Heart right ventricle (tissue), 16 donors: Measurements from ENCODE around the gene LHX3. TPM values are rescaled to one million over a fixed set of nuclear protein-coding genes. Genes with fewer than 3 reads are reported as not detected.

Experiments
- ATAC-seq, 8 donors: fragments of 200-7000 bp; cut with Tn5 transposase; one replicate each; pipeline ENCODE4 v1.9.1; 2020; ENCODE audit warnings: mild to moderate bottlenecking in 8 of 8, moderate library complexity in 8 of 8, moderate number of reproducible peaks in 1 of 8
- DNase-seq, 2 donors: peaks; one replicate each; pipeline ENCODE4 v3.0.0-alpha.2; 2020
- H3K27ac ChIP-seq, 10 donors: fragments of 200-600 bp; sonication (generic) in 2 of 10; one replicate each; pipeline versions ENCODE4 v1.5.0 to v1.8.0; 2020 to 2022; ENCODE audit warnings: mild to moderate bottlenecking in 3 of 10
- H3K27me3 ChIP-seq, 7 donors: fragments of 200-600 bp; one replicate each; pipeline ENCODE4 v1.8.0; 2021 to 2022; ENCODE audit warnings: mild to moderate bottlenecking in 2 of 7
- H3K36me3 ChIP-seq, 9 donors: fragments of 200-600 bp; sonication (generic) in 1 of 9; one replicate each; pipeline versions ENCODE4 v1.5.0 to v1.8.0; 2020 to 2022; ENCODE audit warnings: mild to moderate bottlenecking in 2 of 9
- H3K4me1 ChIP-seq, 9 donors: fragments of 200-600 bp; sonication (generic) in 1 of 9; one replicate each; pipeline versions ENCODE4 v1.5.0 to v1.8.0; 2020 to 2022; ENCODE audit warnings: mild to moderate bottlenecking in 4 of 9
- H3K4me3 ChIP-seq, 10 donors: fragments of 200-600 bp; sonication (generic) in 2 of 10; one replicate each; pipeline versions ENCODE4 v1.5.0 to v1.8.0; 2020 to 2022; ENCODE audit warnings: mild to moderate bottlenecking in 7 of 10, moderate library complexity in 2 of 10
- H3K9me3 ChIP-seq, 11 donors: fragments of 200-600 bp in 10 of 11; sonication (generic) in 2 of 11; one replicate each; pipeline versions ENCODE4 v1.5.0 to v1.8.0; 2013 to 2022; ENCODE audit warnings: mild to moderate bottlenecking in 2 of 11, control low read depth in 1 of 11, moderate library complexity in 1 of 11
- CTCF ChIP-seq, 9 donors: fragments of 200-600 bp; sonication (generic) in 2 of 9; IDR thresholded peaks; one replicate each; pipeline versions ENCODE4 v1.5.0 to v1.8.0; 2021 to 2022; ENCODE audit warnings: antibody characterized with exemption in 9 of 9, mild to moderate bottlenecking in 5 of 9, moderate library complexity in 1 of 9
- WGBS, 2 donors: extraction: QIAGEN DNeasy Blood & Tissue Kit; methylation state at CpG; one replicate each; pipeline ENCODE4 v1.1.7; 2013; ENCODE audit warnings: inconsistent platforms in 1 of 2; 5-methylcytosine and 5-hydroxymethylcytosine counted together
- intact Hi-C, 10 donors: fragments of 100-400 bp; cut with DNase I; formaldehyde crosslinking; loops; one replicate each; pipeline versions ENCODE4 v1.11.1 to v1.14.2; 2022
- polyA plus RNA-seq, 2 donors: library from polyadenylated mRNA; stranded (reverse); fragments of 200-250 nt; gene quantifications; one replicate each; pipeline ENCODE4 v1.2.3, GENCODE V29; 2013
- total RNA-seq, 10 donors: library from RNA; stranded (reverse); fragmentation: NEBNext Ultra II Directional in 3 of 10; extraction: Animal tissue kit (Norgen Biotek cat#: 25700) in 3 of 10; gene quantifications; one replicate each; pipeline versions ENCODE4 v1.2.1 to v1.2.4, GENCODE V29; 2021 to 2023
- donor health status: Arrhythmogenic right ventricular cardiomyopathy.
- donor health status: ischemic (EF 13 %, LVEDD 7.1; RV severe dilation, severe dysfunction).
- donor health status: healthy with polysubstance abuse.
- donor health status: DM: no; HTN: yes; CAD: no.
- donor health status: DM: no; HTN: no; CAD: no.
- donor health status: ischemic (EF 25% LVEDD 6.9; RV normal size, moderate dysfunction).
- donor health status: ischemic (EF 25% LVEDD 5.7; RV mildly dilated, moderate dysfunction).
- donor health status: healthy.
- donor health status: DM: yes; HTN: yes; CAD: no.
- donor health status: Ischemic cardiomyopathy.
- donor health status: ischemic (EF 35%, LVEDD 5.7; RV mildly dilated, moderate dysfunction).
- donor health status: nonischemic (EF 11% LVEDD 7.7; RV severe dilation, severe dysfunction).
- donor health status: DM: yes; HTN: yes; CAD: no.
- donor health status: PGD.
- donor health status: ischemic (EF 29% LVEDD 5.4; RV normal size, mild dysfunction).
- donor health status: nonischemic (EF 23%, LVEDD 6.1; RV moderate dilation, normal function).

LHX3 gene
- total and polyA plus RNA-seq, 12 donors = not detected

- Histone ChIP-seq H3K36me3 (no peaks in the 10 kb centered on the region), H3K9me3 (peaks cover 0 to 20% (median 0%) of the 10 kb centered on the region in 11 donors), H3K4me1 (peaks cover 0 to 7% (median 0%) of the 10 kb centered on the region in 9 donors), H3K4me3 (no peak overlapping the region), H3K27ac (no peak overlapping the region), H3K27me3 (peaks cover 0 to 23% (median 3%) of the 10 kb centered on the region in 7 donors)
- DNase-seq (no peak), ATAC-seq (peak in 1 of 8 donors; percentile 30)
- 74 to 80% methylated on average over 10 of the region's 10 CpGs for WGBS, 2 donors
- no peak for TF ChIP-seq CTCF (IDR thresholded peaks at IDR 0.05)
- intact Hi-C loops = no loop called here
Observed at GRCh38 chr9:136160995-136161610, 43.8 kb downstream of the LHX3 start.

DNA sequence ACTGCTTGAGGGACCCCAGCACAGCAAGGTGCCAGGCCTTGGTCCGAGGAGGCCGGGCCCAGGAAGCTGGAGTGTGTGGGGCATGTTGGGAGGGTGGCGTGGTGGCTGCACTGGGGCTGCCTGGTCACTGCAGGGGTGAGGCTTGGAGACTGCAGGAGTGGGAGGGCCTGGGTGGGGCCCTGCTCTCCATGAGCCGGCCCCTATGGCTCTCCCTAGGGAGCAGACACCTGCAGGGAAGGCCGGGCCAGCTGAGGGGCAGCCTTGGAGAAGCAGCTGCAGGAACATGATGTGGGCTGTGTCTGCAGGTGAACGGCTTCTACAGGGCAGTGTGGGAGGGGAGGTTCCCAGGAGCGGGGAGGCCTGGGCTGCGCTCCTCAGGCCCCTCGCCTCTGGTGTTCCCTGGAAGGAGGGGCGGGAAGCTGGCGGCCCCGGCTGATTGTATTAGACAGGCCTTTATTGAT, 44.5 kb downstream of the LHX3 start:
- TF ChIP-seq CTCF (IDR thresholded peaks at IDR 0.05) = no peak
- ATAC-seq = no peak
- Histone ChIP-seq H3K36me3 (no peaks in the 10 kb centered on the region), H3K4me3 (no peak overlapping the region), H3K9me3 (peaks cover 0 to 15% (median 0%) of the 10 kb centered on the region in 11 donors), H3K4me1 (peaks cover 0 to 7% (median 0%) of the 10 kb centered on the region in 9 donors), H3K27me3 (peaks cover 0 to 26% (median 10%) of the 10 kb centered on the region in 7 donors), H3K27ac (no peak overlapping the region)
- intact Hi-C loops = no loop called here
- no peak for DNase-seq
- WGBS, 2 donors = 69 to 81% methylated on average over 12 of the region's 12 CpGs

DNA sequence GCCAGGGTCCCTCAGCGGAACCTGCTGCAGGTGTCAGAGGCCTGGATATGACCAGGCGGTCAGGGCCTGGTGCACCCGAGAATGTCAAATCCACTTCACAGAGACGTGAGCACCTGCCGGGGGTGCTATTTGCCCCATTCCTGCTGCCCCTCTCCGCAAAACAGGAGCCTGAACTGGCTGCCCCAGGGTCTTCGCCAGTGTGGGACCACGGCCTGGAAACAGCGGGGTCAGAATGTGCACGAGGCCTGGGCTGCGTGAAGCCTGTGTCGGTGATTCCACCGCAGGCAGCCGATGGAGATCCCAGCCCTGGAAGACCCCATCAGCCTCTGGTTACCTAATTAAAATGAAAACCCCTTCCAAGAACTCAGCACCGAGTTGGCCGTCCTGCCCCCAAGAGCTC, 45.1 kb downstream of the LHX3 start:
- H3K27me3 ChIP-seq = peaks cover 1 to 30% (median 15%) of the 10 kb centered on the region in 7 donors

More for the DNA sequence above, 45.1 kb downstream of the LHX3 start:
- DNase-seq = no peak
- Histone ChIP-seq H3K4me3 (no peak overlapping the region), H3K4me1 (peaks cover 0 to 7% (median 0%) of the 10 kb centered on the region in 9 donors), H3K9me3 (peaks cover 0 to 15% (median 0%) of the 10 kb centered on the region in 11 donors), H3K27ac (no peak overlapping the region), H3K36me3 (no peaks in the 10 kb centered on the region)
- TF ChIP-seq CTCF (IDR thresholded peaks at IDR 0.05) = no peak
- ATAC-seq = no peak
- 86 to 95% methylated on average over 16 of the region's 16 CpGs for WGBS, 2 donors
- intact Hi-C loops = loop anchor here in 1 of 10 donors (10.0 kb wide), 1 partner anchor 1125 kb away; no protein-coding TSS in a partner anchor
